ENCODE results near the gene STK31. TPM values are rescaled to one million over a fixed set of nuclear protein-coding genes. Genes with fewer than 3 reads are reported as not detected.

The STK31 gene, protein sequence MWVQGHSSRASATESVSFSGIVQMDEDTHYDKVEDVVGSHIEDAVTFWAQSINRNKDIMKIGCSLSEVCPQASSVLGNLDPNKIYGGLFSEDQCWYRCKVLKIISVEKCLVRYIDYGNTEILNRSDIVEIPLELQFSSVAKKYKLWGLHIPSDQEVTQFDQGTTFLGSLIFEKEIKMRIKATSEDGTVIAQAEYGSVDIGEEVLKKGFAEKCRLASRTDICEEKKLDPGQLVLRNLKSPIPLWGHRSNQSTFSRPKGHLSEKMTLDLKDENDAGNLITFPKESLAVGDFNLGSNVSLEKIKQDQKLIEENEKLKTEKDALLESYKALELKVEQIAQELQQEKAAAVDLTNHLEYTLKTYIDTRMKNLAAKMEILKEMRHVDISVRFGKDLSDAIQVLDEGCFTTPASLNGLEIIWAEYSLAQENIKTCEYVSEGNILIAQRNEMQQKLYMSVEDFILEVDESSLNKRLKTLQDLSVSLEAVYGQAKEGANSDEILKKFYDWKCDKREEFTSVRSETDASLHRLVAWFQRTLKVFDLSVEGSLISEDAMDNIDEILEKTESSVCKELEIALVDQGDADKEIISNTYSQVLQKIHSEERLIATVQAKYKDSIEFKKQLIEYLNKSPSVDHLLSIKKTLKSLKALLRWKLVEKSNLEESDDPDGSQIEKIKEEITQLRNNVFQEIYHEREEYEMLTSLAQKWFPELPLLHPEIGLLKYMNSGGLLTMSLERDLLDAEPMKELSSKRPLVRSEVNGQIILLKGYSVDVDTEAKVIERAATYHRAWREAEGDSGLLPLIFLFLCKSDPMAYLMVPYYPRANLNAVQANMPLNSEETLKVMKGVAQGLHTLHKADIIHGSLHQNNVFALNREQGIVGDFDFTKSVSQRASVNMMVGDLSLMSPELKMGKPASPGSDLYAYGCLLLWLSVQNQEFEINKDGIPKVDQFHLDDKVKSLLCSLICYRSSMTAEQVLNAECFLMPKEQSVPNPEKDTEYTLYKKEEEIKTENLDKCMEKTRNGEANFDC
- 1 to 10 TPM in 2 of 4 donors, not detected in 2; 2.1 TPM for total RNA-seq

DNA sequence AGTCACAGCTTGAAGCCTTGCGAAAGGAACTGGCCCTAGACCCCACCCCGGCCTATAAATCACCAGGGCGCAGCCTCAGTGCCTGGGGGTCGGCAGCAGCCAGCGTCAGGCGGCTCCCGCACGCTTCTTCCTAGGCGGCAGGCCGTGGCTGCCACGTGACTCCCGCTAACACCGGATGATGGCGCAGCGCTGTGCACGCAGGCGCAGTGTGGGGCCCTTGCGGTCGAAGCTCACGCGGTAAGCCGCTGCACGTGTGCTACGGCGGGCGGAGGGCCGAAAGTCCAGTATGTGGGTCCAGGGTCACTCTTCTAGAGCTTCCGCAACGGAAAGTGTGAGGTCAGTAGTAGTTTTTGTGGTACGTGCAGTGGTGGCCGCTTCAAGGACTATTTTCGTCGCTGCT is at the start of gene STK31:
STK31 (plus strand) TSS at position 220 of the 400 bp plus-strand sequence; CDS start at position 287, 67 bp downstream.
- H3K9me3 ChIP-seq: no peaks in the 10 kb centered on the region
- no peaks in the 10 kb centered on the region for H3K4me1 ChIP-seq
- no peak within 1 kb of the TSS for H3K27ac ChIP-seq
- TF ChIP-seq, protein P1, sequence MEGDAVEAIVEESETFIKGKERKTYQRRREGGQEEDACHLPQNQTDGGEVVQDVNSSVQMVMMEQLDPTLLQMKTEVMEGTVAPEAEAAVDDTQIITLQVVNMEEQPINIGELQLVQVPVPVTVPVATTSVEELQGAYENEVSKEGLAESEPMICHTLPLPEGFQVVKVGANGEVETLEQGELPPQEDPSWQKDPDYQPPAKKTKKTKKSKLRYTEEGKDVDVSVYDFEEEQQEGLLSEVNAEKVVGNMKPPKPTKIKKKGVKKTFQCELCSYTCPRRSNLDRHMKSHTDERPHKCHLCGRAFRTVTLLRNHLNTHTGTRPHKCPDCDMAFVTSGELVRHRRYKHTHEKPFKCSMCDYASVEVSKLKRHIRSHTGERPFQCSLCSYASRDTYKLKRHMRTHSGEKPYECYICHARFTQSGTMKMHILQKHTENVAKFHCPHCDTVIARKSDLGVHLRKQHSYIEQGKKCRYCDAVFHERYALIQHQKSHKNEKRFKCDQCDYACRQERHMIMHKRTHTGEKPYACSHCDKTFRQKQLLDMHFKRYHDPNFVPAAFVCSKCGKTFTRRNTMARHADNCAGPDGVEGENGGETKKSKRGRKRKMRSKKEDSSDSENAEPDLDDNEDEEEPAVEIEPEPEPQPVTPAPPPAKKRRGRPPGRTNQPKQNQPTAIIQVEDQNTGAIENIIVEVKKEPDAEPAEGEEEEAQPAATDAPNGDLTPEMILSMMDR (IDR thresholded peaks at IDR 0.05): no peak
- TF ChIP-seq POLR2A (IDR thresholded peaks at IDR 0.05): no peak
- H3K36me3 ChIP-seq: no peaks in the 10 kb centered on the region
- no peak within 1 kb of the TSS for H3K4me3 ChIP-seq
- DNase-seq: no peak
- intact Hi-C loops (cut with DNase I; ENCODE audit: low total_unique reads): no loop called here
- H3K27me3 ChIP-seq: no peaks in the 10 kb centered on the region

DNA sequence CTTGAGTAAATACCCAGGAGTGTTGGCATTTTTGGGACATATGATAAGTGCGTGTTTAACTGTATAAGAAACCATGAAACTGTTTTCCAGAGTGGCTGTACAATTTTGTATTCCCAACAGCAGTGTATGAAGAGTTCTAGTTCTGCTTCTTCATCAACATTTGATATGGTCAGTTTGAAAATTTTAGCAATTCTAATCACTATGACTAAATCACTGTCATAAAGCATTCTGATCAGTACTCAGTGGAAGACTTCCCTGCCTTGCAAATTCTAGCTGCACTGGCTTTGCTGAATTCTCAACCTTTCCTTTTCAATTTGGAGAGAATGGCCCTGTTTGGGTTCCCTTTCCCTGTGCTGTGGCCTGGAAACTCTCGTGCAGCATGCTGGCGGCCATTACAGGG is 48.6 kb upstream of the STK31 start:
- TF ChIP-seq, protein P1 (IDR thresholded peaks at IDR 0.05): no peak
- TF ChIP-seq POLR2A (IDR thresholded peaks at IDR 0.05): no peak
- H3K27ac ChIP-seq: no peak overlapping the region
- H3K4me1 ChIP-seq: no peaks in the 10 kb centered on the region
- no peaks in the 10 kb centered on the region for H3K27me3 ChIP-seq
- no peak overlapping the region for H3K4me3 ChIP-seq
- H3K9me3 ChIP-seq: no peaks in the 10 kb centered on the region
- no peak for DNase-seq
- intact Hi-C loops (cut with DNase I; ENCODE audit: low total_unique reads): no loop called here
- no peaks in the 10 kb centered on the region for H3K36me3 ChIP-seq

DNA sequence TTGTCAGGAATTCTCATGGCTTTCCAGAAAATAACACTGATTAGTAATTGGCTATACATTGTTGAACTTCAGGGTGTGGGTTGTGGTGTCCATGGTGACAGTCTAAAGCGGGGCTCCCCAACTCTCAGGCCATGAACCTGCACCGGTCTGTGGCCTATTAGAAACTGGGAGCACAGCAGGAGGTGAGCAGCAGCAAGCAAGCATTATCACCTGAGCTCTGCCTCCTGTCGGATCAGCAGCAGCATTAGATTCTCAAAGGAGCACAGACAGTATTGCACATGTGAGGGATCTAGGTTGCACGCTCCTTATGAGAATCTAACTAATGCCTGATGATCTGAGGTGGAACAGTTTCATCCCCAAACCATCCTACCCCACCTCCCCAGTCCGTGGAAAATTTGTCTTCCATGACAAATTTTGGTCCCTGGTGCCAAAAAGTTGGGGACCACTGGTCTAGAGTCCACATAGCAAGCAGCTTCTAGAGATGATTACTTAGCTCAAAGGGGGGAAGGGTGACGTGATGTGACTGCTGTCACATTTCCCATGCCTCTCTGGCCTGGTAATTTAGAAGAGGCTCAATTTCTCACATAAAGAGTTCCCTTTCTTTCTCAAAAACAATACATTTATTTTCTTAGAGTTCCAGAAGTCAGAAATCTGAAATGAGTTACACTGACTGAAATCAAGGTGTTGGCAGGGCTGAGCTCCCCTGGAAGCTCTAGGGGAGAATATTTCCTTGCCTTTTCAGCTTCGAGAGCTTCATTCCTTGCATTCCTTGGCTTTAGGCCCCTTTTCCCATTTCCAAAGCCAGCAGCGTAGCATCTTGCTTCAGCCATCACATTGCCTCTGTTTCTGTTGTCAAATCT is 47.7 kb upstream of the STK31 start:
- H3K36me3 ChIP-seq: no peaks in the 10 kb centered on the region
- H3K9me3 ChIP-seq: no peaks in the 10 kb centered on the region
- no peaks in the 10 kb centered on the region for H3K27me3 ChIP-seq
- no peak for DNase-seq
- no peak overlapping the region for H3K27ac ChIP-seq
- no peak for TF ChIP-seq POLR2A (IDR thresholded peaks at IDR 0.05)
- TF ChIP-seq, protein P1 (IDR thresholded peaks at IDR 0.05): no peak
- intact Hi-C loops (cut with DNase I; ENCODE audit: low total_unique reads): no loop called here
- no peak overlapping the region for H3K4me3 ChIP-seq
- no peaks in the 10 kb centered on the region for H3K4me1 ChIP-seq

DNA sequence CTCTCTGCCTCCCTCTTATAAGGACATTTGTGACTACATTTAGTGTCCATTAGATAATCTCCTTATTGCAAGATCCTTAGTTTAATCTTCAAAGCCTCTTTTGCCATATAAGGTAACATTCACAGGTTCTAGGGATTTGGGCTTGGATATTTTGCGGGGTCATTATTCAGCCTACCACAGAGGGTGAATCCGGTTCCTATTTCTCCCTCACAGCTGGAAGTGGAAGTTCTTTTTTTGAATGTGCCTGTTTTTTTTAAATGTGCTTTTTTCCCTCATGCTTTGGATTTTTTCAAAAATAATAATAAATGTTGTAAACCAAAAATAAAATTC is 47.1 kb upstream of the STK31 start:
- intact Hi-C loops (cut with DNase I; ENCODE audit: low total_unique reads): no loop called here
- Histone ChIP-seq H3K9me3 (no peaks in the 10 kb centered on the region), H3K36me3 (no peaks in the 10 kb centered on the region), H3K27ac (no peak overlapping the region), H3K27me3 (no peaks in the 10 kb centered on the region), H3K4me3 (no peak overlapping the region), H3K4me1 (no peaks in the 10 kb centered on the region)
- no peak for TF ChIP-seq POLR2A (IDR thresholded peaks at IDR 0.05)
- TF ChIP-seq, protein P1 (IDR thresholded peaks at IDR 0.05): no peak
- no peak for DNase-seq
